GM18507 (cell line): ENCODE data around the gene ELAVL1.

Experiments
- DNase-seq: peaks from one replicate; pipeline ENCODE4 v3.0.0; 2011; ENCODE audit warnings: low read depth; ENCODE audit not compliant: insufficient read length; ENCODE audit errors: extremely low spot score
- FAIRE-seq: peaks from 2 replicates; lab custom pipeline; 2011; peaks lifted over from hg19 to GRCh38; lab: Jason Lieb, UNC

The ELAVL1 gene

GRCh38 chr19:7988307-7988706 is 17.1 kb downstream of the ELAVL1 start:
- DNase-seq (no peak), FAIRE-seq (no peak)

GRCh38 chr19:7987114-7987768 is 18.2 kb downstream of the ELAVL1 start:
- FAIRE-seq = no peak
- no peak for DNase-seq

GRCh38 chr19:7986321-7987113 is 18.9 kb downstream of the ELAVL1 start:
- FAIRE-seq = no peak
- no peak for DNase-seq

GRCh38 chr19:7985481-7985911 is 19.9 kb downstream of the ELAVL1 start:
- DNase-seq (no peak), FAIRE-seq (no peak)

GRCh38 chr19:7983995-7984837 is 21.2 kb downstream of the ELAVL1 start:
- DNase-seq (no peak), FAIRE-seq (no peak)

GRCh38 chr19:7983286-7983950 is 22.0 kb downstream of the ELAVL1 start:
- FAIRE-seq (no peak), DNase-seq (no peak)

- FAIRE-seq (no peak), DNase-seq (no peak)
Observed at GRCh38 chr19:7982651-7983099, 22.8 kb downstream of the ELAVL1 start.

- no peak for DNase-seq
- FAIRE-seq = no peak
Observed at GRCh38 chr19:7982103-7982502, 23.3 kb downstream of the ELAVL1 start.

GRCh38 chr19:7981661-7982060 is 23.8 kb downstream of the ELAVL1 start:
- DNase-seq (no peak), FAIRE-seq (no peak)

- no peak for FAIRE-seq
- DNase-seq = no peak
Observed at GRCh38 chr19:7981199-7981598, 24.2 kb downstream of the ELAVL1 start.

- DNase-seq (no peak), FAIRE-seq (no peak)
Observed at GRCh38 chr19:7980635-7981121, 24.8 kb downstream of the ELAVL1 start.

- DNase-seq (no peak), FAIRE-seq (no peak)
Observed at GRCh38 chr19:7980168-7980567, 25.3 kb downstream of the ELAVL1 start.

- no peak for DNase-seq
- FAIRE-seq = no peak
Observed at GRCh38 chr19:7979559-7979958, 25.9 kb downstream of the ELAVL1 start.

- DNase-seq = no peak
- no peak for FAIRE-seq
Observed at GRCh38 chr19:7979011-7979410, 26.4 kb downstream of the ELAVL1 start.

GRCh38 chr19:7978179-7978825 is 27.1 kb downstream of the ELAVL1 start:
- DNase-seq = no peak
- no peak for FAIRE-seq

GRCh38 chr19:7977723-7978040 is 27.8 kb downstream of the ELAVL1 start:
- FAIRE-seq = no peak
- no peak for DNase-seq

- FAIRE-seq (no peak), DNase-seq (no peak)
Observed at GRCh38 chr19:7977021-7977722, 28.3 kb downstream of the ELAVL1 start.

GRCh38 chr19:7976461-7976860 is 29.0 kb downstream of the ELAVL1 start:
- no peak for DNase-seq
- no peak for FAIRE-seq

GRCh38 chr19:7975037-7975436 is 30.4 kb downstream of the ELAVL1 start:
- DNase-seq (no peak), FAIRE-seq (no peak)
